HG03442 (cell line): Measurements from ENCODE around the gene SAMD4A.

ENCODE experiments used
- ATAC-seq: cut with Tn5 transposase; IDR thresholded peaks from one replicate; pipeline ENCODE4 v1.9.1; 2021; ENCODE audit warnings: mild to moderate bottlenecking, moderate library complexity; ENCODE audit not compliant: unreplicated experiment

SAMD4A gene

DNA sequence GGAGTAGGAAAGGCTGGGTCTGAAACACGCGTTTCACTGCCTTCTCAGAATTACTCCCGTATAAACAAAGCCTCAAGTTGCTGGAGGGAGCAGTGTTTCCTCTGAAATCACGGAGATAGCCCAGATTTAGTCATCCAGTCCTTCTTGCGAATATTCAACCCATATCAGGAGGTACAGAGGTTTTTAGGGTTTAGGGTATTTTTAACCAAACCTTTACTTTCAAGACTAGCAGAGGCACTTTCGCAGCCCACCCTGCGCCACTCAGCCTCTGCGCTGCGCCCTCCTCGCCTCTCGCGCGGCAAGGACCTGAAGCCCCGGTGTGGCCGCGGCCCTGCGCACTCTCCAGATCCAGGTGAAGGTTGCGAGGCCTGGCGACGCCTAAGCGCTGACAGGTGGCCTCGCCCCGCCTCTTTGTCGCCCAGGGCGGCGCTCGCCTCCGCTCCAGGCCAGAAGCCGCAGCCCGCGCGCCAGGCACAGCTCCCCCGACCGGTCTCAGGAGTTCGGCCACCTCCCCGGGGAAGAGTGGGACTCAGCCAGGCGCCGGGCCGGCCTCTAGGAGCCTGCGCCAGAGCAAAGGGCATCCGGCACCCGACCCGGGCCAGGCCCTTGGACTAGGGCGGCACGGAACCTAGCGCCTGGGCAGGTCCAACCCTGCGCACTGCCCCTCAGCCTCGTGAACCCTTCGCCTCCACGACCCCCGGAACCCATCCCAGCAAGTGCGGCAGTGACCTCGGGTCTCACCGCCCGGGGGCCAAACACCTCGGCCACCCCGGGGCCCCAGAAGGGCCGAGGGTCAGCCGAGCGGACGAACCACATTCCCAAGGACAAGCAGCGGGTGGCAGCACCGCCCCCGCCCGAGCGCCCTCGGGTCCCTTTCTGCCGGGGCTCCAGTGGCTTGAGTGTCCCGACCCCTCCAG is 1.8 kb upstream of the SAMD4A start:
- peak; percentile 32 for ATAC-seq

DNA sequence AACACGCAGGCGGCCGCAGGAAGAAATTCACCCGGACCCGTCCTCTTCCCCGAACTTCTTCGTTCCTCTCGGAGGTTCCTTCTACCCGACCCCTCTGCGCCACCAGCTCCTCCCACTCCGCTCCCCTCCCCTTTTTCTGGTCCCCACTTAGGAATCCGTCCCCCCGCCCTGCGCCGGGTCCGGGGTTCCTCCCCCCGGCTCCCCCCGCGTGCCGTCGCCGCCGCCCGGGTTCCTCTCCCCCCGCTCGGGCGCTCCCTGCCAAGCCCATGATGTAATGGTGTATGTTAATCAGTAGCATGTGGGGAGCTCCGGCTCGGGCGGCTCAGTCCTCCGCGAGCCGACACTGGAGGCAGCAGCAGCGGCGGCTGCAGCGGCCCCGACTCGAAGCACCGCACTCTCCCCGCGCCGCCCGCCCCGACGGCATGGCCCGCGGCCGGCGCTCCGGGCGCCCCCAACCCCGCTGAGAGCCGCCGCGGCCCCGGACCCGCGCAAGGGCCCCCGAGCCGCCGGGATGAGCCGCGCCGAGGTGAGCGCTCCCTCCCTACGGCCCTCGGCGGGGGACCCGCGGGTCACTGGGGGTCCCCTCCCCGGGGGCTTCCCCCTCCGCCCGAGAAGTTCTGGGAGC is 1.0 kb upstream of the SAMD4A start:
- peak; percentile 56 for ATAC-seq

DNA sequence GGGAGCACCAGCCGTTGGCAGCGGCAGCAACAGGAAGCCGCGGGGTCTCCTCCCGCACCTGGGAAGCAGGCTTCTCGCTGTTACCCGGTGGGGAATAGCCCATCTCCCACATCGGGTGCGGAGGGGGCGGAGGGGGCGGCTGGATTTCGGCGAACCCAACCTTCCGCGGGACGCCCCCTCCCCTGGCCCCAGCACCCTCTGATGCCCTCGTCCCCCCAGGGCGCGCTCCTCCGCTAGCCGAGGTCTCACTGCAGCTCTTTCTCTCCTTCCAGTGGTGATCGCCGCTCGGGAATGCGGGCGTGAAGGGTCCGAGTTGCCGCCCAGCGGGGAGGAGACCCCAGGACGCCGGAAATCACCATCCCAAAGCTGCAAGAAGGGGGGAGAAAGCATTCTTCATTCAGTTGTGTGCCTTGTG is 303 bp downstream of the SAMD4A start:
- ATAC-seq = no peak

DNA sequence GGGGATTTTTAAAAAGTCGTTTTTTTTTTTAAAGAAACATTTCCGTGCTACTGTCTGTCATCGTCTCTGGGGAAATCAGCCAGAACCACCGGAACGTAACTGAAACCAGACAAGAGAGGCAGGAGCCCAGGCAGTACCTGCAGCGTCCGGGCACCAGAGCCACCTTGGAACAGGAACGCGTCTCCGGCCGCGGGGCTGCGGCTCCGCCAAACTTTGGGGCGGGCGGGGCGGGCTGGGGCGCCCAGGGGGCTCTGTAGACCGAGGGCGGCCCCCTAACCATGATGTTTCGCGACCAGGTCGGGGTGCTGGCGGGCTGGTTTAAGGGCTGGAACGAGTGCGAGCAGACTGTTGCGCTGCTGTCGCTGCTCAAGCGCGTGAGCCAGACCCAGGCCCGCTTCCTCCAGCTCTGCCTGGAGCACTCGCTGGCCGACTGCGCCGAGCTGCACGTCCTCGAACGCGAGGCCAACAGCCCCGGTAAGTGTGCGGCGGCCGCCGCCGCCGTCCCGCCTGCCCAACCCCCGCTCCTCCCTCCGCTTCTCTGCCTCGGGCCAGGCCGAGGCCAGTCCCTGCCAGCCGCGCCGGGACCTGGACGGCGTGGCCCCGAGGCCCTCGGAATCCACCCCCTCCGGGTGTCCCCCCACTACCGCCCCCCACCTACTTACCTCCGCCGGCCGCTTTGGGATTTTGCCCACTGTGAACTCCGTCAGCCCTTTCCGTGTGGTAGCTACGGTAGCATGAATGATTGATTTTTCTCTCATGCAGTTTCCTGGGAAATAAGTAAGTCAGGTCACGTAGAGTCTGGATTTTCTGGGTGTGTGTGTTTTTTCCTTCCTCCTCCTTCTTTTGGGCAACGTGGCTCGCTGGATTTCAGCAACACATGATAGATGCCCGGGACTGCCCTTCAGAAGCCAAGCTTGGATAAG is 972 bp downstream of the SAMD4A start:
- no peak for ATAC-seq

- no peak for ATAC-seq
Measured at GRCh38 chr14:54568821-54569595, 2.1 kb downstream of the SAMD4A start.

- no peak for ATAC-seq
Measured at GRCh38 chr14:54570047-54570446, 3.1 kb downstream of the SAMD4A start.

GRCh38 chr14:54570631-54571415 is 3.9 kb downstream of the SAMD4A start:
- no peak for ATAC-seq

DNA sequence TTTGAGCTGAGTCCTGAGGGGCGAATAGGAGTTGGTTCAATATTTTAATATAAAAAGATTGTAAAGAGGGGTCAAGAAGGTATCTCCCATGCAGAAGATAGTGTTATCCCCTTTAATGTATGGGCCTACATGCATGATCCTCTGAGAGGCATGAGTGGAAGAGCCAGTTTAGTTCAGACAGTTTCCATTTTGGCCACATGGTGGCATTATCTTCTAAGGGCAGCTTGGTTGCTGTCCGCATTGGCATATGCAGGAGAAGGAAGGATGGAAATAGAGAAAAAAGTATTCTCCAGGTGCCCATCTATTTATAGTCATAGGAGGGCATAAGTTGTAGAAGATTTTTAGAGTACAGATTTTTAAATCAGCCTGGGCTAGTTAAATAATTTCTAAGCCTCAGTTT is 5.4 kb downstream of the SAMD4A start:
- no peak for ATAC-seq

GRCh38 chr14:54574528-54574927 is 7.6 kb downstream of the SAMD4A start:
- no peak for ATAC-seq

DNA sequence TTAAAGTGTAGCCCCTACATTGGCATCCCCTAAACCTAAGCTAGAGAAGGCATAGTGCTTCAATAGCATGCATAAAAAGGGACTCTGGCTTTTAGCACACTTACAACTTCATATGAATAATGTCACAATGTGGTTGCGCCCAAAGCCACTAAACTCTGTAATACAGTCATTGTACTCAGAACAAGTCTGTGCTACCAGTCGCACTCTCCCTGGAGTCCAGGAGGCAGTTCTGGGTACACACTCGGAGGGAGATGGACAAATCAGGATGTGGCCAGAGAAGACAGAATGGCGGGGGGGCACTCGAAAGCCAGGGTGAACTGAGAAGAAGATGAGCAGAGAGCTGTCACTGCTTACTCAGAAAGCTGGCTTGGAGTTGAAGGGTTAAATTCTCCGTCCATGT is 10.6 kb downstream of the SAMD4A start:
- ATAC-seq = no peak

- ATAC-seq = no peak
Measured at GRCh38 chr14:54577977-54578376, 11.0 kb downstream of the SAMD4A start.

- ATAC-seq = no peak
Measured at GRCh38 chr14:54579621-54580020, 12.7 kb downstream of the SAMD4A start.

DNA sequence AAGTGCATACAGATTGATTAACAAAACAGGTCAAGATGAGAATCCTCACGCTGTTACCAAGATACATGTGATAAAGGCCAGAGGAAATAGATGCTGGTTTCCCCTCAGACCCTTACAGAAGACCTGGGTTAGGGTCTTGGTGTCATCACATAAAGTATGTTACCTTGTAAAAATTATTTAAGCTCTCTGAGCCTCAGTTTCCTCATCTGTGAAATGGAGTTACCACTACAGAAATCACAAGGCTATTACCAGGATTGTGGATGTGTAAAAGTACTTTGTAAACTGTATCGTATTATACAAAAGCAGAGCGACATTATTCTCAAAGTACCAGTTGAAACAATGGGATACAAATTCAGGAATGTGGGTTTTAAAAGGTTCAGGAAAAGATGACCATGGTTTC is 14.0 kb downstream of the SAMD4A start:
- ATAC-seq = no peak

GRCh38 chr14:54582334-54582733 is 15.4 kb downstream of the SAMD4A start:
- ATAC-seq = no peak

GRCh38 chr14:54584097-54584496 is 17.2 kb downstream of the SAMD4A start:
- no peak for ATAC-seq

DNA sequence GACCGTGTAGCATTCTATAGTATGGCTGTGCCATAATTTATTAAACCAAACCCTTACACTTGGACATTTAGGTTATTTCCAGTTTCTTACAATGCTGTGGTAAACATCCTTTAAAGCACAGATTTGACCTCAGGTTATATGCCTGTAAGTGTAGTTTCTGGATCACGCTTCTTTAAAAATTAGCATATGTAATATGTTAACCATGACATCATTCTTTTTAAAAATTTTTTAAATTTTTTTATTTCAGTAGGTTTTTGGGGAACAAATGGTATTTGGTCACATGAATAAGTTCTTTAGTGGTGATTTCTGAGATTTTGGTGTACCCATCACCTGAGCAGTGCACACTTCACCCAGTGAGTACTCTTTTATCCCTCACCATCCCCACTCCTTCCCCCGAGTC is 18.3 kb downstream of the SAMD4A start:
- no peak for ATAC-seq

GRCh38 chr14:54589076-54589475 is 22.1 kb downstream of the SAMD4A start:
- no peak for ATAC-seq

DNA sequence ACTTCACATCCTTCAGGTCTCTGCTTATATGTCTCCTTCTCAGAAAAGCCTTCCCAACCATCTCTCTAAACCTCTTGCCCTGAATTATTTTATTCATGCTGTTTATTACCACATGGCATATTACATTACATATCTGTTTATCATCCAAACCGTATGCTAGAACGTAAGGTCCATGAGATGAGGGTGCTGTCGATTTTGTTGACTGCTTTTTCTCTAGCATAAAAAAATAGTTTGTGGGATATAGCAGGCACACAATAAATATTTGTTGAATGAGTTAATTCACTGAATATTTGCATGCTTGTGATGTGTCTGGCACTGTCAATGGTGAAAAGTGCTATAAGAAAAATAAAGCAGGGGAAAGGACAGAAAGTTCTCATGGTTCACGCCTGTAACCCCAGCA is 22.9 kb downstream of the SAMD4A start:
- ATAC-seq = no peak

- no peak for ATAC-seq
Measured at GRCh38 chr14:54590481-54590880, 23.6 kb downstream of the SAMD4A start.

GRCh38 chr14:54591461-54591860 is 24.5 kb downstream of the SAMD4A start:
- ATAC-seq = no peak
